HFFc6 (cell line): ENCODE results near the gene GRK1. TPM values are rescaled to one million over a fixed set of nuclear protein-coding genes. Genes with fewer than 3 reads are reported as not detected.

ENCODE experiments used
- DNase-seq: peaks from one replicate; pipeline ENCODE4 v3.0.0-alpha.2; 2018
- H3K27ac Mint-ChIP-seq: 2 replicates; pipeline ENCODE4 v1.8.0; 2020; ENCODE audit warnings: mild to moderate bottlenecking, mixed read lengths
- H3K27me3 Mint-ChIP-seq: 2 replicates; pipeline ENCODE4 v1.8.0; 2021; ENCODE audit warnings: mild to moderate bottlenecking, moderate library complexity, mixed read lengths; ENCODE audit not compliant: insufficient read depth
- H3K36me3 Mint-ChIP-seq: 2 replicates; pipeline ENCODE4 v1.8.0; 2021; ENCODE audit warnings: low read depth, mixed read lengths
- H3K4me1 Mint-ChIP-seq: 2 replicates; pipeline ENCODE4 v1.8.0; 2020; ENCODE audit warnings: low read depth, mixed read lengths
- H3K4me3 Mint-ChIP-seq: 2 replicates; pipeline ENCODE4 v1.8.0; 2020; ENCODE audit warnings: mild to moderate bottlenecking, moderate library complexity, mixed read lengths
- H3K9me3 Mint-ChIP-seq: 2 replicates; pipeline ENCODE4 v1.8.0; 2020; ENCODE audit warnings: mild to moderate bottlenecking, mixed read lengths
- CTCF ChIP-seq: fragments of 200-600 bp; sonication (generic); IDR thresholded peaks from 2 replicates; pipeline ENCODE4 v1.5.0; 2021; ENCODE audit warnings: antibody characterized with exemption, mild to moderate bottlenecking
- total RNA-seq, 6 experiments: library from RNA; stranded (reverse); fragmentation: NEBNext Ultra II Directional; extraction: Animal tissue kit (Norgen Biotek cat#: 25700); gene quantifications; 2 replicates in 1 of 6; 3 replicates in 5 of 6; pipeline ENCODE4 v1.2.3, GENCODE V29; 2021

GRK1 gene
- total RNA-seq, 6 experiments from 2014 or later: not detected

GRCh38 chr13:113731192-113732175, 64.5 kb downstream of the GRK1 start:
- DNase-seq: no peak
- TF ChIP-seq CTCF: no peak
- H3K27me3 Mint-ChIP-seq: peaks cover 27% of the 10 kb centered on the region
- H3K4me1 Mint-ChIP-seq: peaks cover 11% of the 10 kb centered on the region
- H3K27ac Mint-ChIP-seq: no peak overlapping the region
- no peaks in the 10 kb centered on the region for H3K36me3 Mint-ChIP-seq
- no peak overlapping the region for H3K4me3 Mint-ChIP-seq
- peaks cover 5% of the 10 kb centered on the region; the same call in 1 of the 2 replicates for H3K9me3 Mint-ChIP-seq

- Mint-ChIP-seq H3K4me3 (no peak overlapping the region), H3K9me3 (peaks cover 5% of the 10 kb centered on the region; the same call in 1 of the 2 replicates), H3K4me1 (peaks cover 11% of the 10 kb centered on the region), H3K27me3 (peaks cover 31% of the 10 kb centered on the region), H3K36me3 (no peaks in the 10 kb centered on the region), H3K27ac (no peak overlapping the region)
- no peak for DNase-seq
- no peak for TF ChIP-seq CTCF
These were observed 65.3 kb downstream of the GRK1 start for GRCh38 chr13:113732176-113732960.

- H3K4me3 Mint-ChIP-seq: no peak overlapping the region
- no peaks in the 10 kb centered on the region for H3K36me3 Mint-ChIP-seq
- no peak for TF ChIP-seq CTCF
- peaks cover 38% of the 10 kb centered on the region for H3K27me3 Mint-ChIP-seq
- peaks cover 5% of the 10 kb centered on the region; the same call in 1 of the 2 replicates for H3K9me3 Mint-ChIP-seq
- no peak for DNase-seq
- no peak overlapping the region for H3K27ac Mint-ChIP-seq
- peaks cover 11% of the 10 kb centered on the region for H3K4me1 Mint-ChIP-seq
These were observed 66.2 kb downstream of the GRK1 start for GRCh38 chr13:113732961-113733950.

- no peak for TF ChIP-seq CTCF
- Mint-ChIP-seq H3K36me3 (no peaks in the 10 kb centered on the region), H3K4me3 (no peak overlapping the region)
These were observed 67.2 kb downstream of the GRK1 start for GRCh38 chr13:113734099-113734825.

More at GRCh38 chr13:113734099-113734825, 67.2 kb downstream of the GRK1 start:
- DNase-seq: no peak
- Mint-ChIP-seq H3K27me3 (peaks cover 32% of the 10 kb centered on the region), H3K9me3 (peaks cover 5% of the 10 kb centered on the region; the same call in 1 of the 2 replicates), H3K27ac (no peak overlapping the region), H3K4me1 (peaks cover 4% of the 10 kb centered on the region)
